Activated CD4-positive, alpha-beta T cell treated with anti-CD3 and anti-CD28 coated beads, Interleukin-2, amount 50 U/mL, for 16 hours (primary cell): ENCODE data around the gene CCDC33.

Experiments used
- DNase-seq: peaks from one replicate; pipeline ENCODE4 v3.0.0-alpha.2; 2020

CCDC33 gene

GRCh38 chr15:74233373-74233772, 2.8 kb upstream of the CCDC33 start:
- no peak for DNase-seq

GRCh38 chr15:74233851-74234597, 2.1 kb upstream of the CCDC33 start:
- DNase-seq = no peak

- no peak for DNase-seq
These were observed 1.6 kb upstream of the CCDC33 start for GRCh38 chr15:74234598-74234875.

- DNase-seq = no peak
These were observed 3.1 kb downstream of the CCDC33 start for GRCh38 chr15:74239051-74239705.

GRCh38 chr15:74240002-74240568, 4.0 kb downstream of the CCDC33 start:
- DNase-seq = no peak

- DNase-seq = no peak
These were observed 4.9 kb downstream of the CCDC33 start for GRCh38 chr15:74240897-74241614.

GRCh38 chr15:74242441-74243185, 6.5 kb downstream of the CCDC33 start:
- DNase-seq = no peak

- DNase-seq = no peak
These were observed 7.3 kb downstream of the CCDC33 start for GRCh38 chr15:74243431-74243830.

GRCh38 chr15:74244822-74245341, 8.8 kb downstream of the CCDC33 start:
- no peak for DNase-seq

- DNase-seq = no peak
These were observed 9.3 kb downstream of the CCDC33 start for GRCh38 chr15:74245342-74245931.

GRCh38 chr15:74250266-74250665, 14.1 kb downstream of the CCDC33 start:
- no peak for DNase-seq

- DNase-seq = no peak
These were observed 15.1 kb downstream of the CCDC33 start for GRCh38 chr15:74251131-74251811.

GRCh38 chr15:74252291-74252690, 16.2 kb downstream of the CCDC33 start:
- no peak for DNase-seq

GRCh38 chr15:74252721-74253120, 16.6 kb downstream of the CCDC33 start:
- no peak for DNase-seq

- no peak for DNase-seq
These were observed 17.2 kb downstream of the CCDC33 start for GRCh38 chr15:74253211-74253921.

GRCh38 chr15:74257105-74257504, 21.0 kb downstream of the CCDC33 start:
- DNase-seq = no peak

- DNase-seq = no peak
These were observed 21.5 kb downstream of the CCDC33 start for GRCh38 chr15:74257623-74258022.

- no peak for DNase-seq
These were observed 22.5 kb downstream of the CCDC33 start for GRCh38 chr15:74258456-74259291.

- DNase-seq = no peak
These were observed 23.1 kb downstream of the CCDC33 start for GRCh38 chr15:74259292-74259648.
